GM18861 (cell line): ENCODE measurements around the gene ADAMTS2.

ENCODE experiments used
- ATAC-seq: cut with Tn5 transposase; IDR thresholded peaks from one replicate; pipeline ENCODE4 v1.9.1; 2021; ENCODE audit not compliant: unreplicated experiment

The ADAMTS2 gene

DNA sequence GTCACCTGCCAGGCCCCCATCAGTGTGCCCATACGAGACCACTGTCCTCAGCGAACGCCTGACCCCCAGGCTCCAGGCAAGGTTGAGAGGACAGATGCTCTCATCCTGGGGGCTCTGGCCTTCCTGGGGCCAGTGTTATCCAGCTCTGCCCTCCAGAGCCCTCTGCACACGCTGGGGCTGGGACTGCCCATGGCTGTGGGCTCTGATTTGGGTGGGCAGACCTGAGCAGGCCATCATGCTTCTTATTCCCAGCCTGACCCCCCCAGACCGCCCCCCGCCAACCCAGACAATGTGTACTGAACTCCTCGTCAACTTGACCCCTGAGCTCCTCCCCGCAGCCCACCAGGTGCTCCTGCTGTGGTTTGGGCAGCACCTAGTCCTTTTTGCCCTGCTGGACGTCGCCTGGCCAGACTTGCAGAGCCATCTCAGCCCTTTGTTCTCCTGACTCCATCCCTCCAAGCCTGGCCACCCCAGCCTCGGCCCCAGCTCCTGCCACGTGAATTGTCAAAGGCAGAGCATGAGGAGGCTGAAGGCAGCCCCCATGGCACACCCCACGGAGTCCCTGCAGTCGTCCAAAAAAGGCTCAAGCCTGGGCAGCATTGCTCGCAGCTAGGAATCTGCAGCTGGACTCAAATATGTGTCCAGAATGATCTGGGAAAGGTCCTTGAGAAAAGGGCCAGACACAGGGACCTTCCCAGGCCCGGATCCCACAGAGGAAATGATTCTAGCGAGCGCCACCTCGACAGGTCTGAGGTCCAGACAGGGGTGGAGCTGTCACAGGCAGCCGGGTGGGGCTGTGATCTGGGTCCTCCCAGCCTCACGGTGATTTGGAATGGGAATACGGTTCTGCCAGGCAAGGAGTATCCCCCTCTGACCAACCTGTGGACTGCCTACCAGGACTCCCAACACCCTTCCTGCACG, 87.0 kb downstream of the ADAMTS2 start:
- ATAC-seq = no peak

DNA sequence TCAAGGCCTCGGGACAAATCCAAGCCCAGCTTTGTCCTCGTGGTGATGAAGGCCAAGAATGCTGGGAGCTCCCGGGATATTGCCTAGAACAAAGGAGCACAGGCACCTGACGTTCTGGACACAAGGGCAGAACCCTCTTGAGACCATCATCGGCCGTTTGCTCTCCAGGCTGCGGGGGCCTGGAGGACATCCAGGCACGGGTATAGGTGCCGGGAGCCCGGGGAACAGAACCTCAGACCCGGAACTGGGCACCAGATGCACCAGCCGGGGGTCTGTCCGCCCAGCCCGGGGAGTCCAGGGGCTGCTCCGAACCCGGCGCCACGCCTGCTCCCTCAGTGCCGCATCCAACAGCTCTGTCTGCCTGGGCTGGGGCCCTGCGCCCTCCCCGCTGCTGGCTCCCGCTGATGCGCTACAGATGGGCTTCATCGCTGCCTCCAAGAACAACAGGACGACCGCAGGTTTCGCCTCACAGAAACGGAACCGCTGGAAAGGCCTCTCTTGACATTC, 88.0 kb downstream of the ADAMTS2 start:
- no peak for ATAC-seq

DNA sequence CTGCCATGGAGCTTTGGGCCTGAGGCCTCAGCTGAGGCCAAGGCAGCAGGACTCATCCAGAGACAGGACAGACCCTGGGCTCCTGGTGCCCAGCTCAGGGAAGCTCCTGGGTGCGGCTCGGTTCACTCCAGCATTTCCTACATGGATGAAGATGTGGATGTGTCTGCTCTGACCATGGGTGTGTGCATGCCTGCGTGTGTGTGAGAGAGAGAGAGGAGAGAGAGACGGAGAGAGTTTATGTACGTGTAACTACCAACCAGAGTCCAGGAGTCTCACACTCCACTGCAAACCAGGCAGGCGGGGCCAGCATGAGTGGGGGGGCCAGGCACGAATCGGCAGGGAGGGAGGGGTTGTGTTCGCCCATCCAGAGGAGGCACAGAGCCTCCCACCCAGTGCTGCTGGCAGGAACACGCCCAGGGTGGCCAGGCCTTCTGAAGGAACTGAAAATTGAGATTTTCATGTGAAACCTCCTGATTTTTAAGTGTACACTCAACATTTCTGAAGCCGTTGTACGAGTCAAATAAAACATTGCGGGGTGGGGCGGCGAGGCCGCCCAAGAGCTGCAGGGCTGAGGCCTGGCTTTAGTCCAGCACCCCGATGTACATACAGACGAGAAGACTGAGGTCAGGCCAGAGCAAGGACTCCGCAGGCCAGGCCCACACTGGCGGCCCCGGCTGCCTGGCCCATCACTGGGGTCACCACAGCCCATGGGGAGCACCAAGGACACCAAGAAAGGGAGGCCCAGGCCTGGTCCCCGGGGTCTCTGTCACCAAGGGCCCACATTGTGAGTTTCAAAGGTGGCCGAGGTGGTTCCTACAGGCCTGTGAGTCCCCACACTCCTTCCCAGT, 88.7 kb downstream of the ADAMTS2 start:
- ATAC-seq = no peak

DNA sequence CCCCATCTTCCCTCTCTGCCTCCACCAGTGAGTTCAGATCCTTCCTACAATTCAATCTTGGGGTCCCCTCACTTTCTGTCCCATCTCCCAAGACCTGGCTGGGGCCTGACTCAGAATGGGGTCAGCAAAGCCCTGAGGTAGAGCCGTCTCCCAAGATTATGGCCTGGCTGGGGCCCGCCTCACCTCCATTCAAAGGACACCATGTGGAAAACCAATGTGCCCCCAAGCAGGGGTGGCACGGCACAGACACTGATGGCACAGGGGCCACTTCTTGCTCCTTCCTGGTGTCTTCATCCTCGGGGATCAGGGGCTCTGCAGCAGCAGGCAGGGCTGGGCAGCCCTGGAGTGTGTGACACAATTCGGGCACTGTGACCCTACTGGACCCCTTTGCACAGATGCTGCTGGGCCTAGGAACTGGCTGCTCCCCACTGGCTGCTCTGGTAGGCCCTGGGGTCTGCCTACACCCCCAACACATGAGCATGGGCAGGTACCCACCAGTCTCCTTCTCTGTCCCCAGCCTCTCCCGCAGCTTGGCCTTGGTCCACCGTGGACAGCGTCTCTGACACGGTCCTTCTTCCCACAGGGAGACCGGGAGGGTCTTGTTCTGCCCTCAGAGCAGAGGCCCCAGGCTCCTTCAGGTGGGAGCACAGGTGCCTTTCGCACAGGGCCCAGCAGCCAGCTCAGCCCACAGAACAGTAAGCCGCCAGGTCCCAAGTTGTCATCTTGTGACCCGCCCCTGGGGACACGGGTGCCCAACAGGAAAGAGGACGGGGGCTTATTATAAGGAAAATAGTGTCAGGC, 89.5 kb downstream of the ADAMTS2 start:
- ATAC-seq = no peak

DNA sequence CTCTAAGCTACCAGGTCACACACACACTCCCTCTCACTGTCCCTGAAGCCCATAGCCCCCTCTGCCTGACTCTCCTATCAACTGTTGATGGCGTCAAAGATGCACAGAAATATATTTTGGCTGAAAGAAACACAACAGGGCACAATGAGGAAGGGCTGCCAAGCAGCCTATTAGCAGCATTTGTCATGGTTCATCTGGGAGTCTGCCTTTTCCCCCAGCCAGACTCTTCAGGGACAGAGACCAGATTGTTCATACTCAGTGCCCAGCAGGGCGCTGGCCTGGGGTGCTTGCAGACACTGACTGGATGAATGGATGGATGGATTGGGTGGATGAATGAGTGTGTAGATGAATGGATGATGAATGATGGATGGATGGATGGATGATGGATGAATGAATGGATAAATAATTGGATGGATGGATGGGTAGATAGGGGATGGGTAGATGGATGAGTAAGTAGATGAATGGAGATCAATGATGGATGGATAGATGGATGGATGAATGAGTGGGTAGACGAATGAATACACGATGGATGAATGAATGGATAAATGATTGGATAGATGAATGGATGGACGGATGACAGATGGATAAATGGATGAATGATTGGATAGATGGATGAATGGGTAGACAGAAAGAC, 90.5 kb downstream of the ADAMTS2 start:
- ATAC-seq = no peak

DNA sequence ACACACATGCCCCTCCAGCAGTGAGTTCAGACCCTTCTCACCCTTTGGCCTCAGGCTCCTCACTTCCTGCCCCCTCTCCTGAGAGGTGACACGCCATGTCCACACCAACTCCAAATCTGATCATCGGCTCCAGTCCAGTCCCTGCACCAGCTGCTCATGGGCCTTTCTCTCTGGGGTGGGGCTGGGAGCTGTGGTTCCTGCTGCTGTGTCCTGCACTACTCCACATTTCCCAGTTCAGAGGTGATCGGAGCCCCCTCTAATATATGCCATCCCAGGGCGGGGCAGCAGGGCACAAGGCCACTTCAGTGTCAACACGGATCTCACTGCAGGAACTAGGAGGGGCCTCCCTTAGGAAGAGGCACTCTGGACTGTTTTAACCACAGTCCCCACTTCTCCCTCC, 91.5 kb downstream of the ADAMTS2 start:
- no peak for ATAC-seq

DNA sequence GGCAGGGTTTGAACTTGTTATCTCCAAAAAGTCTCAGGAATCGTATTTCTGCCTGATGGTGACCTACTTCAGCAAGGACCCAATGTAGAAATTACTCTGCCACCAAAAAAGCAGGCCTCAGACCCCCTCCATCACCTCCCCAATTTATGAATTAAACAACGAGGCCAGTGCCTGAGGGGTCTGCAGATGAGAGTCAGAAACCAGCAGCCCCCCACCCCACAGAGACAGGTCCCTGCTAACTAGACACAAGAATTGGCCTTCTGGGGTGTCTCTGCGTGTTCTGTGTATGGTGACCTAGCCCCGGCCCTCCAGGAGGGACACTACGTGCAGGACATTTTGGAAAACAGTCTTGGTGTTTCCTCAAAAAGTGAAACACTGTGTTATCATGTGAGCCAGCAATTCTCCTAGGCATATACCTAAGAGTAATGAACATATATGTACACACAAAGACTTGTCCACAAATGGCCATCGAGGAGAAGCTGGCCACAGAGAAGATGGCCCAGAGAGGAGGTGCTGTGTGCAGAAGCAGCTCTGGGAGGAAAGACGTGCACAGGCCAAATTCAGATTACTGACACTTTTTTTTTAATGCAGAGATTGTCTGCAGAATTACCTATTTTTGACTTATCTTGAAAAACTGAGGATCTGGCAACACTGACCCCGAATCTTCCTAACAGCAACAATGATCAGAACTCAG, 93.8 kb downstream of the ADAMTS2 start:
- ATAC-seq = no peak

DNA sequence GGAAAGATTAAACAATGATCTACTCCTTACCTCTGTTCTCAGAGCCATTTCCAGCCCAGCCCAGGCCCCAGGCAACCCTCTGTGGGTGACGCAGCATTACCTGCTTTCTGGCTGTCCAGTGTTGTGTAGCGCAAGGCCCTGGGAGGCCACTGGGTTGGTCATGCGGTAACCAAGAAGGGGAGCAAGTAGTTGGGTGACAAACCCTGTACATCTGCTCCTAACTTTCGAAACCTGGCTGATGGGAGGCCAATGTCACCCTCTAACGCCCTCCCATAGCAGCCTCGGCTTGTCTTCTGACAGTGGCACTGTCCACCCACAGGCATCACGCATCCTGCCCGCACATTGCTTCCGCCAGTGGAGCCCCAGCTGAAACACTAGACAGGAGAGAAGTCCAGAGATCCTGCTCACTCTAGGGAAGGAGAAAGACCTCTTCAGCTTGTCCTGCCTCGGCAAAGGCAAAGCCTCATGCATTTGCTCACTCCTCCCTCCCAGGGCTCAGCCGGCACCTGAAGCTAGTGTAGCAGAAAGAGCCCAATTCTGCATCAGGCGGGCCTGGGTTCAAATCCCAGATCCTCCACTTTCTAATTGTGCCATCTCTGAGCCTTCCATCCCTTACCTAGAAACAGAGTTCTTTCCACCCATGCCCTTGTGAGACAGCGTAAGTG, 94.6 kb downstream of the ADAMTS2 start:
- no peak for ATAC-seq

DNA sequence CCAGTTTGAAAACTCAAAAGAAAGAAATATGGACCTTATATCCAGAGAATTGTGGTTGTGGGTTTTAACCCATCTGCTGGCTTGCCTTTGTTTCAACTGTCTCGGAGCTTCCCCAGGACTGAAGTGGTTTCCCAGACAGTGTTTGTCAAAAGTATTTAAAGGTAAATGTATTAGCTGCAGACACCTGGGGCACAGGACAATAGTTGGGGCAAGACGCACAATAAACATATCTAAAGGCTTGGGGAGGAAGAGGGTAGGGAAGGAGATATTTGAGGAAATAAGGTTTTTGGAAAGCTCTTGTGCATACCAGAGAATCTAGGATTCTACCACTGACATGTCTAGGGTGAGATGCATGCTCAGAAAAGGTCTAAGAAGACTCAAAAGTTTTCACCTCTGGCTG, 99.0 kb downstream of the ADAMTS2 start:
- no peak for ATAC-seq

DNA sequence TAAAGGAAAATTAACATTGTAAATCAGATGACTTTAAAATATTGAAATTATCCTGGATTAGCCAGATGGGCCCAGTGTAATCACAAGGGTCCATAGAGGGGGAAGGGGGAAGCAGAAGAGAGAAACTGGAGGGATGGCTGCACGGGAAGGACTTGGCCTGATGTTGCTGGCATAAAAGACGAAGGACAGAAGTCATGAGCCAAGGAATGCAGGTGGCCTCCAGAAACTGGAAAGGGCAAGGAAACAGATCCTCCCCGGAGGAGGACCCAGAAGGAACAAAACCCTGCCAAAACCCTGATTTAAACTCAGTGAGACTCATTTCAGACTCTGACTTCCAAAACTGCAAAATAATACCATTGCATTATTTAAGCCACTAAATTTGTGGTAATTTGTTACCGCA, 100.2 kb downstream of the ADAMTS2 start:
- no peak for ATAC-seq

DNA sequence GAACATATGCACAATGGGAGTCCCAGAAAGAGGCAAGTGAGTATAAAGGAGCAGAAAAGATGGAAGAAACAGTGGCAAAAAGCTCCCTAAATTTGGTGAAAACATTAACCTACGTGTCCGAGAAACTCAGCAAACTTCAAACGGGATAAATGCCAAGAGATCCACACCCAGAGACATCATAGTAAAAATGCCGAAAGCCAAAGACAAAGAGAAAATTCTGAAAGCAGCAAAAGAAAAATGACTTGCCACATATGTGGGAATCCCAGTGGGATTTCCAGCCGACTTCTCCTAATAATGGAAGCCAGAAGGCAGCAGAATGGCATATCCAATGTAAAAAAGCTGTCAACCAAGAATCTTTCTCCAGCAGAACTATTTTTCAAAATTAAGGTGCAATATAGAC, 101.2 kb downstream of the ADAMTS2 start:
- ATAC-seq = no peak

DNA sequence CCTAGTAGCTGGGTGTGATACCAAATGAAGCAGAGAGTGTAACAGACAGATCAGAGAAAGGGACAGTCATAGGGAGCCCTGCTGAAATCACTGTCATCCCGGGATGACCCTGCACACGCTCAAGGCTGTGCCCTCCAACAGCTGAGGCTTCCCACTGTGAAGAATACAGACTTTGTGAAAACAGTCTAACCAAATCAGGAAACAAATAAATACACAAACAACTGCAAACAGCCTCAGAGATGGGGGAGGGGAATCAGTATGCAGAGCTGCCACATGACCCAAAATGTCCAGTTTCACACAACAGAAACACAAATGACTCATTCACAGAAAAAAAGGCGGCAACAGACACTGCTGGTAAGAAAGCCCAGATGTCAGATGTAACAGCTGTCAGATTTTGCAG, 101.9 kb downstream of the ADAMTS2 start:
- no peak for ATAC-seq

DNA sequence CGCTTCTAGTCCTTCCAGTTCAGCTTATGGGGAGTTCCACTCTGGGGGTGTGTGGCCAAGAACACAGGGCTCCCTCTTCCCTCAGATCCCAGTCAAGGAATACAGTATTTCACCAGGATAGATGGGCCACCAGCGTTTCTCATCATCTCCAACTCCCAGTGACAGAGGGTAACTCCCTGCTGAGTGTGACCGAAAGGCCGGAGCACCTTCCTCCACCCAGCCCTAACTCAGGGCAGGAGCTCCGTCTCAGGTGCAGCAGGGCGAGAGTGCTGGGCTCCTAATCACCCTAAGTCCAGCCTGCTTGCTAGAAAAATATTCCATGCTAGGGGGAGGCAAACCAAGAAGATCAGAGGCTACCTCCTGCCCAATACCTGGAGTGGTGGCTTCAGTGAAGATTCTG, 102.6 kb downstream of the ADAMTS2 start:
- no peak for ATAC-seq

DNA sequence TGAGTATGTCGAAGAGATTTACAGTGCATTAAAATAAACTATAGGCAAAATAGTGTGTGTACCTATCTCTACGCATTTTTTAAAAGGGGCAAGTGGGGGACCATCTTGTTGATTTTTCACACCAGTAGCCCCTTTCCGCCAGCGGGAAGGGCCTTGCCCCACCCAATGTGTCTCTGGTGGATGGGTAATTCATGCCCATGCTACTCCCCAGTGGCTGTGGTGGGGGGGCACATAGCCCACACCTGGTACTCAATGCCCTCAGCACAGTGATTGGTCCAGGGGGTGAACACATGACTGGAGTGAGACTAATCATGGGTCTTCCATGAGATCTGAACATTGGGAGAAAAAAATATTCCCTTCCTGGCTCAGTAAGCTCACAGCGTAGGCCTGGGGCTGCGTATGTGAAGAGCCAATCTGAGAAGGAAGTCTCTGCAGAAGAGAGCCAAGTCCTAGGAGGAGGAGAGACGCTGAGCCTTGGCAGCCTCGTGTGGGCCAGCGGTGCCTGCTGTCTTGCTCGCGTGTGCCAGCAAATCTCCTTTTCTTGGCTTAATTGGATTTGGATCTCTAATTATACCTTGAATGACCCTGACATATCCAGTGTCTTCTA, 103.4 kb downstream of the ADAMTS2 start:
- ATAC-seq = no peak

DNA sequence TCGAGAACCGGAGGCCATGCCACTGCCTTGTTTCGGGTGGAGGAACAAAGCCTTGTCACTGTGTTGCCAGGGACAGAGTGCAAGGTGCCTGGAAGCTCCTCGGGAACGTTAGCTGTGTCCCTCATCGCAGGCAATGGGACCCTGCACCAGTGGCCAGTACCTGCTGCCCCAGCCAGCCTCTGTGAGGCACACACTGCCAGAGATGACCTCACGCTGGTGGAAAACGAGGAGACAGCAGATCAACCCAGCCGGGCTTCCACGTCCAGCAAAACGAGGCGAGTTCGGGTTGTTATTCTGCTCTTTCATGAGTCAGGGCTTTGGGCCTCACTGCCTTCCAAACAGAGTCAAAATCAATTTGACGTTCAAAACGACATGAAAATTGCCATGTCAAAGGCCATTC, 104.1 kb downstream of the ADAMTS2 start:
- ATAC-seq = no peak

DNA sequence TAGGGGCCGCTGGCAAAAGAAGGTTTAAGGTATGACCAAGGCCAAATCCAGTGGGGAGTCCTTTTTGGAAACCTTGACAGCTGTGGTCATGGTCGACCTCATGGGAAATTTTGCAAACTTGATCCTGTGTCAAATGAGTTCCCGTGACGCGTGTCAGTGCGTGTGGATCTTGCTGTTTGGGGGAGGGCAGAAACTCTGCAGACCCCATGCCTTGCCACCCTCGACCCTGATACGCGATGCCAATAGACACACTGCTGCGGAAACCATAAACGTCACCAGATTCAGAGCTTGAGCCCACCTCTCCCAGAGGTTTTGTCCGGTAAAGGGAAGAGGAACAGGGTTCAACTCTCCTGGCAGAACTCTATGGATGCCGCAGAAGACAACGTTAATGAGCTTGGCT, 104.7 kb downstream of the ADAMTS2 start:
- no peak for ATAC-seq

DNA sequence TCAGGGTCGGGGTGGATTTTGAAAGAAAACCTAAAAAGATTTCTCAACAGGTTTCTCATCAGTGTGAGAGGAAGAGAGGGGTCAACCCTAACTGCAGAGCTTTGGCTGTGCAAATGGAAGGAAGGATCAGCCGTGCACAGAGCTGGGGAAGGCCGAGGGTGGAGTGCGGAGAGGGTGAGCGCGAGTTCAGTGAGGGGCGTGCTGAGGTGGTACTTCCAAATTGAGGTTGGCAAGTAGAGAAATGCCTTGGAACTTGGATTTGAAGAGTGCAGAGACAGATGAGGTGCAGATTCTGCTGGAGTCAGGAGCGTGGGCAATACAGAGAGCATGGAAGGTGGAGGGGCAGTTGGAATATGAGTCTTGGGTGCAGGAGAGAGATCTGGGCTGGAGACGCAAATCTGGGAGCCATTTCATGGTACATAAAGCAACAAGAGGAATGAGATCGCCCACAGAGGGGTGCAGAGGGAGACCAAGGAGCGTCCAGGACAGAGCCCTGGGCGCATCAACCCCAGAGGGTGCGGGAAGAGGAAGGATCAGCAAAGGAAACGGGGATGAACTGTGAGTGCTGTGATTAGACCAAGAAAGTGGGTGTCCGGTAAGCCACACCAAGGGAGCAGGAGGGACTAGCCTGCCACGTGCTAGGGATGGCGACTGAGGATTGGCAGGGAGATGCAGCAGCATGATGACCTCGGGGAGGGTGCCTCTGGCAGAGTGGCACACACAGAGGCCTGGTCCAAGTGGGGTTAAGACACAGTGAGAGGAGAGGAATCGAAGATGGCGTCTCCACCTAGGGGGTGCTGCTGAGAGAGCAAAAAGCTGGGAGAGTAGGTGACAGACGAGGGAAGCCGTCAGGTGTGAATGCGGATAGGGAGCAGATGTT, 105.8 kb downstream of the ADAMTS2 start:
- no peak for ATAC-seq

DNA sequence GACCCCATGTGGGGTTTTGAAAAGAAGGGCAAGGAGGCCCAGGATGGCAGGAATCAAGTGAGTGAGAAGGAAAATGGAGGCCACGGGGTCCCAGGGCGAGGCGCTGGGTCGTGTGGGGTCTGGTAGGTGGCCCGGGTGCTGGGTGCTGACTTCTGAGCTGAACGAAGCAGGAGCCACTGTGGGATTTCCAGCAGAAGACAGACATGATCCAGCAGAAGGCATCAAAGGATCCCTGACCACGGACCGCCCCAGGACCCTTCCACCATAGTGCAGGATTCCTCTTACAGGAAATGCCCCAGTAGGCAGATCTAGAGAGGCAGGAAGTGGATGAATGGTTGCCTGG, 106.7 kb downstream of the ADAMTS2 start:
- ATAC-seq = no peak
